NCI-H524 treated with DMSO at 0.1 percent for 48 hours (cell line): ENCODE measurements around the gene SMIM33.
"Not testable (repeated sequence)": the region's sequence is repeated elsewhere in the genome, so short reads cannot be mapped to it uniquely, and the experiment has no call there.

ENCODE experiments used
- DNase-seq: peaks from one replicate; lab custom pipeline; 2025; lab: John Stamatoyannopoulos, UW

Gene SMIM33

DNA sequence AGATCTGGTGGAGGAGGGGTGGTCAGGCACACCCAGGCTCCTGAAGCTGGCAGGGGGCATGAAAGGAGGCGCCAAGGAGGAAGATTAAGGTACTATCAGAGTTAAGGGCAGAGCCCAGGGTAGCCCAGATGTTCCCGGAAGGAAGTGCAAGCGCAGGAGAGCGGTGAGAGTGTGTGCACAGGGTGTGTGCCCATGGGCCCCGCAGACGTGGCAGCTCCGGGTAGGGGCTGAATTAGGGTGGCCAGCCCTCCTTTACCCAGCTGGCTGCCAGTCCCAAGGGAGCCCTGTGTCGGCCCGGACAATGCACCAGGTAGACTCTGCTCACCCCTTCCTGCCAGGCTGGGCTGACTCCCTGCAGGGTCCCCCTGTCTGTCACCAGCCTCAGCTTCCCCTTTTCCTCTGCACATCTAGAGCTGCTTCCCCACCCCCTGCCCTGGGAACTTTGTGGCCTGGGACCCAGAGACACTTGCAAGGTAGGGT, at the start of gene SMIM33:
Gene SMIM33 (plus strand): TSS at position 184 of the 480 bp plus-strand sequence. CDS start 118 bp downstream, at position 302.
- no peak for DNase-seq

DNA sequence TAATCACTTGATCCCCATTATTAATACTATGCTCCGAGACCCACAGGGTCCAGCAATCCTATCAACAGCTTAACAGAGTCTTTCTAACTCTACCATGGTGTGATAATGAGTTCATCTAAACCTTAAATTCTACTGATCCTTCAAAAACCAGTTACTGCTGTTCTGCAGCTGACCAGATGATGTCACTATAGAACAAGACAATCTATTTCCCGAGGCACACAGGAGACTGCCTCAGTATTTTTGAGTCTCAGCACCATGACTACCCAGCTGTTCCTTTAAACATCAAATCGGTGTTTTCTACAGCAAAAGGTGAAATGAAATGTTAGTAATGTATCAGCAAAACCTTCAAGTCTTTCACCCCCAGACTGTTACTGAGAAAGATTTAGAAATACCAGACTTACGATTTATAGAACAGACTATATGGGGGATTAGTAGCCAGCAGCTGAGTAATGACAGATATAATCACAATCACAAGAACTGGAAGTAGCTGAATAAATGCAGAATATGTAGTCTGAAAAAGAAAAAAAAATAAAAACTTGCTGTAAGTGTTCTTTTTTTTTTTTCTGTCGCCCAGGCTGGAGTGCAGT, 48.4 kb upstream of the SMIM33 start:
- DNase-seq, result peak; percentile 7

DNA sequence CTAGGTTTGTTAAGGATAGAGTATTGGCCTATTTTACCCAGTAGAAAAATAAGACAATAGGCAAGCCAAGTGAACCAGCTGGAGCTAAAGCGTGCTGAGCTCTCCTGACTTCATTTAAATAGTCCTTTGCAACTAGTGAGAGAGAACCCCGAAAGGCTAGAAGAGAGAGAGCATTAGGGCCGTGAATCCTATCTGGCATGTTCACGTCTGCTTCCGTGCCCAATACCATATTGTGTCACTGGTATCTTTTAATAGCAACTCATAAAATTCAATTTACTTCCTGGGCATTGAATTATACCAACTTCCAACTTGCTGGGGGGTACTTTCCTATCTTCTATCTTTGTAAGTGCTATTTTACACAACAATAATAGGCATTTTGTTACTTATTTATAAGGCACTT, 45.3 kb upstream of the SMIM33 start:
- DNase-seq, result no peak

DNA sequence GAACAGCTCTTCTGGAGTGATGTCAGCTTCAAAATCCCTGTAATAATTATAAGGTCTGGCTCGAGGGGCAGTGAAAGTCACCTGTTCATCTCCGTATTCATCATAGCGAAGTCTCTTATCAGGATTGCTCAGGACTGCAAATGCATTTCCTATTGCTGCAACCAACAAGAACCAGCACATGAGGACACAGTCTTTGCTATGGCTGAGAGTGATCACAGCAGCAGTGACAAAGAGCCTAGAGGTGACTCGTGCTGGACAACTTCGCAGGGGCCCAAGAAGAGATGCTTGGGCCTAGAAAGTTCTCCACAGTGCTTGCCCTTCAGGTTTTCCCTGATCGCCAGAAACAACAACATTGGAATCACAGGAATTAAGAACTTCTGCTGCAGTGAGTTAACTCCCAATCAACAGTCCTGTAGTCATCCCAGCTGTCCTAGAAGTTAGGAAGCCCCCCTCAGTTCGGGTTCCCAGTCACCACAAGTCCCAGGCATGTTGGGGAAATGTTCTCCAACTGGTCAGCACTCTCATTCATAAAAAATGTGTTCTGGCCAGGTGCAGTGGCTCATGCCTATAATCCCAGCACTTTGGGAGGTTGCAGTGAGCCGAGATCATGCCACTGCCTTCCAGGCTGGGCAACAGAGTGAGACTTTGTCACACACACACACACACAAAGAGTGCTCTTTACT, 44.5 kb upstream of the SMIM33 start:
- no peak for DNase-seq

DNA sequence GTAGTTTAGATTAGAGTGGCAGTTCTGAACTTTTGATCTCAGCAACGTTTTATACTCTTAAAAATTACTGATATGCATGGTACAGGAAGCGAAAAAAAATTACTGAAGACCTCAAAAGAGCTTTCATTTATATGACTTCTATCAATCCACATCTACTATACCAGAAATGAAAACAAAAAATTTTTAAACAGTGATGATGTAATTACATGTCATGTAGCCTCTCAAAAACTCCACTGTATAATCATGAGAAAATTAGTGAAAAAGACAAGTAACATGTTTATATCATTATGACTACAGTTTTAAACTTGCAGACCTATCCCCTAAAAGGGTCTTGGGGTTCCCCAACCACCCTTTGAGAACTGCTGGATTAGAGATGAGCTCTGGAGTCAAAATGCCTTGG, 40.8 kb upstream of the SMIM33 start:
- no peak for DNase-seq

DNA sequence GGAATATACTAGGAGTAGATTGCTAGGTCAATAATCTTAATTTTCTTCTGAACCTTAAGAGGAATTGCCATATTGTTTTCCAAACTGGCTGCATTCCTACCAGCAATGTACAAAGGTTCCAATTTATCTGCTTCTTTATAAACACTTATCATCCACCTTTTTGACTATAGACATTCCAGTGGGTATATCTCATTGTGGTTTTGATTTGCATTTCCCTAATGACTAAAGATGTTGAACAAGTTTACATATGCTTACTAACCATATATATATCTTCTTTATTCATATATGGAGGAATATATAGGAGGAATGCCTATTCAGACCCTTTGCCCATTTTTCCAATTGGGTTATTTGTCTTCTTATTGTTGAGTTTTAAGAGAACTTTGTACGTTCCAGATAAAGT, 39.1 kb upstream of the SMIM33 start:
- DNase-seq, result no peak

DNA sequence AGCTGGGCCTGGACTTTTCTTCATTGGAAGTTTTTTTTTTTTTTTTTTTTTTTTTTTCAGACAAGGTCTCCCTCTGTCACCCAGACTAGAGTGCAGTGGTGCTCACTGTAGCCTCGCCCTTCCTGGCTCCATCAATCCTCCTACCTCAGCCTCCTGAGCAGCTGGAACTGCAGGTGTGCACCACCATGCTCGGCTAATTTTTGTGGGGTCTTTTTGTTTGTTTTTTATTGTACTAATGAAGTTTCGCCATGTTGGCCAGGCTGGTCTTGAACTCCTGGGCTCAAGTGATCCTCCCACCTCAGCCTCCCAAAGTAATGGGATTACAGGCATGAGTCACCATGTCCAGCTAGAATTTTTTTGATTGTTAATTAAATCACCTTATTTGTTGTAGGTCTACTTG, 35.1 kb upstream of the SMIM33 start:
- DNase-seq, result no peak

DNA sequence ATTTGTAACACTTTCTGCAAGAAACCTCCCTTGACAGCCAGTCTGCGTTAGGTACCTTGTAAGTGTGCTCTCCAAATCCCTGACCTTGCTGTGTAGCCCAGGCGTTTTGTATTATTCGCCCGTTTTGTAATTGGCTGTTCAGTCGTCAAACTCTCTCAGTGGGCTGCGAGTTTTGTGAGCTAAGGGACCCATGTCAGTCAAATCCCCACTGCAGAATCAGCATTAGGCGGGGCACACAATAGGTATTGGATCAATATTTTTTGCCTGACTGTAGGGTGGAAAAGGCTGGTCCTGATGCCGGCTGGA, 32.1 kb upstream of the SMIM33 start:
- no peak for DNase-seq

DNA sequence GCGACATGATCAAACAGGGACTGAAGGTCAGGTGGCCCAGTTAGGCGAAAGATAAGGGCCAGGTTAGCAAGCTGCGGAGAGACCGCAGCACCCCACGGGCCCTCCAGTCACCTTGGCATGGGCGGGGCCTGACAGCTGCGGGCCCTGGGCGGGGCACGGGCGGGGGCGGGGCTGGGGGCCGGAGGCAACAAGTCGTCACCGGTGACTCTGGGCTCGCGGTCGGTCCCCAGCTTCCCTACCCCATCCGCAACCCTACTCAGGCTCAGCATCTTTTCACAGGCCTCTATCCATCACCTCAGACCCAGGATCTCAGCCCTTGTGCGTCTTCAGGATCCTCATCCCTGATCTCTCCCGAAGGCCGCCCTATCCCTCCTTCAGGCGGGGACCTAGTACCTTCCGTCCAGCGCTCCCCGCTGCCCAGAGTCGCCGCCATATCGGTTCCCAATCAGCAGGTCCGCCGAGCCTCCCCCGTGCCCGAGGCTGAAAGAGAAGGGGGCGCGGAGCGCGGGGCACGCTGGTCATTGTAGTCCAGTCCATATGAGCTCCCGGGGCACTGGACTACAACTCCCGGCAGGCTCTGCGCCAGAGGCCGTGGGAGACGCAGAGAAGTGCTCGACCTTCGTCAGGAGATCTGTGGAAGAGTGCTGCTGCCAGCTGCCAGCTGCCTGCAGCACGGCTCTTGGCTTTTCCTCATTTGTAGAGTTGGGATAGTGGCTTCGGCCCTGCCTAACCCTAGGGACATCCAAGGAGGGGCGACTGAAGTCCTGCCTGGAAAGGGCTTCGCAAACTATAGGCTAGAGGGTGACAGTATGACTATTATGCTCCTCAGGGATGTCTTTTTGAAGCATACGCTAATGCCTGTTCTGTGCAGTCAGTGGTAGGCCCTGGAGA, 31.5 kb upstream of the SMIM33 start, which contains the start of gene DNAJC18:
Gene DNAJC18 (minus strand): TSS at position 513 of the 891 bp plus-strand sequence. CDS start 80 bp downstream, at position 433.
- peak; percentile 87 for DNase-seq

DNA sequence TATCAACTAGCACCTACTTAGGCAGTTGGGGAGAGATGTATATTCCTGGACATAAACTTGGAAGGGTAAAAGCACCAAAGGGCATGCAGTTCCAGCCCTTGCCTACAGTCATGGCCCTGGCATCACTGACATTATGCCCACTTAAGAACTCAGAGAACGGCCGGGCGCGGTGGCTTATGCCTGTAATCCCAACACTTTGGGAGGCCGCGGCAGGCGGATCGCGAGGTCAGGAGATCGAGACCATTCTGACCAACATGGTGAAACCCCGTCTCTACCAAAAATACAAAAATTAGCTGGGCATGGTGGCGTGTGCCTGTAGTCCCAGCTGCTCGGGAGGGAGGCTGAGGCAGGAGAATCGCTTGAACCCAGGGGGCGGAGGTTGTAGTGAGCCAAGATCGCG, 30.4 kb upstream of the SMIM33 start:
- DNase-seq, result not testable (repeated sequence)

DNA sequence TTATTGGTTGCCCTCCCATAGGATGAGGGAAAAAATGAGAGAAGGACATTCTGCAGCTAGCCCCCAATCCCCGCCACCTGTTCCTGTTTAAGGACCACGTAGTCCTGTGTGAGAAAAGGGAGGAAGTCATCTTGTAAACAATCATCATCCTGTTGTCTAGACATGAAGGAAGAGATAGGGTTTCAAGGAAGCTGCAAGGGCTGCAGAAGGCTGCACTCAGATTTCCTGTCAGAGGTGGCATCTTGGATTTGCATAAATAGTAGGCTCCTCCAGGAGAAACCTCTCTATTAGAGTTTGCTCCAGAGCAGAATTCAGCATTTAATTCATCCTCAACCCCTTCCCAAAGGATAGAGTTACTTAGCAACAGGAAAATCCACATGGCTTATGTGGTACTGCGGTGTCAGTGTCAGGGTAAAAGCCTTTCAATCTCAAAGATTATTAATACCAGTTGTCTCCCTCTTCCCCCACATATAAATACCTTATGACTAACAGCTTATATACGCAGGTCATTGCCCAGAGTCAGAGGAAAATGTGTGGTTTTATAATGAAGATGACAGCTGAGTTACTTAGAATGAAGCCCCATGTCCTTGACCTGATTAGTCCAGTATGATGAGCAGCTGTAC, 26.9 kb upstream of the SMIM33 start:
- peak; percentile 32 for DNase-seq

DNA sequence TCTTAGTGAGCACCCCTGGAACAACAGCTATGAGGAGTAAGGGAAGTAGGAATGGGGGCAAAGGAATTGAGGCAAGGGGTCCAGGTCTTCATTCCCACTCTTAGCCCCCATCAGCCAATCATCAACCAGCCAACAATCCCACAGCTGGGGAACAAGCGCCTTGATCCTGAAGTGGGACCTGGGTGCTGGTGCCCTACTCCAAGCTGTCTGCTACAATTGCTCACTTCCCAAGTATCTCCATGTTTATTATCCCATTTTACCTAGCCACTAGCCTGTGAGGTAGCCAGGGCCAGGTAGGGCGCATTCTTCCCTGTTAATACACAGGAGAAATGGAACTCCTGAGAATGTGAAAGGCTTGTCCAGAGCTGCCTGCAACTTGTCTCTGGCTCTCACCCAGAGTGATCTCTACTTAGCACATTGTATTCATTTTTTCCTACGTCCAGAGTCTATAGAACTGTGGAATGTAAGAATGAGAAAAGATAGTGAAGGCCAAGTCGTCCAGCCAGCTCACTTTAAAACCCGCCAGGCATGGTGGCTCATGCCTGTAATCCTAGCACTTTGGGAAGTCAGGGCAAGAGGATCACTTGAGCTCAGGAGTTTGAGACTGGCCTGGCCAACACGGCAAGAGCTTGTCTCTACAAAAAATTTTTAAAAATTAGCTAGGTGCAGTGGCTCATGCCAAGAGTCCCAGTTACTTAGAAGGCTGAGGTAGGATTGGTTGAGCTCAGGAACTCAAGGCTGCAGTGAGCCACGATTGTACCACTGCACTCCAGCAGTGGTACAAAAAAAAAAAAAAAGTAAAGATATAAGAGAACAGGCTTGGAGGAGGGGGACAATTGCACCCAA, 25.3 kb upstream of the SMIM33 start:
- no peak for DNase-seq

DNA sequence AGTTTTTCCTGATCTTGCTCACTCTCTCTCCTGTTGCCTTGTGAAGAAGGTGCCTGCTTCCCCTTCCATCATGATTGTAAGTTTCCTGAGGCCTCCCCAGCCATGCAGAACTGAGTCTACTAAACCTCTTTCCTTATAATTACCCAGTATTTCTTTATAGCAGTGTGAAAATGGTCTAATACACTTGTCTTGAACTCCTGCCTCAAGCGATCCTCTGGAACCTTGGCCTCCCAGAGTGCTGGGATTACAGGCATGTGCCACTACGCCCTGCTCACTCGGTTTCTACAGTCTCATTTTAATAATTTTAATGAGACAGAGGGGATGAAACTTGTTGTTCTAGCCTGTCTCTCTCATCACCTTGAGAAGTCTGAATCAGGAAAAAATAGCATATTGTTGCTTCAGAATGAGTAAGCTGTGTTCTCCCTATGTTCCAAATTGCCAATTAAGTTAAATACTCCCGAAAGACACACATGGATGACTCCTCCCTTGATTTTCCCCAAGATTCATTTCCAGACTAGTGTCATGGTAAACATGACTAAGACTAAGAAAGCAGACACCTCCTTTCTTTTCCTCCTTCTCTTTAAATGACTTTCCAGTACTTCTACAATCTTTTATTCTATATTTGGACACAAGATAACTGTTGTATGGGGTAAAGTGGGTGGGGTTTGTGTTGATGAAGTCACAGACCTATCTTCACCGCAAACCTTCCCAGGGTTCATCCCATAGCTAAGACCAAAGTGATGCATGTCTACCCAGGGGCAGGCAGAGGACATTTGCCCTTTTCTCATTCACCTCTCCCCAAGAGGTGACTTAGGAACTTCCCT, 23.6 kb upstream of the SMIM33 start:
- DNase-seq, result no peak

DNA sequence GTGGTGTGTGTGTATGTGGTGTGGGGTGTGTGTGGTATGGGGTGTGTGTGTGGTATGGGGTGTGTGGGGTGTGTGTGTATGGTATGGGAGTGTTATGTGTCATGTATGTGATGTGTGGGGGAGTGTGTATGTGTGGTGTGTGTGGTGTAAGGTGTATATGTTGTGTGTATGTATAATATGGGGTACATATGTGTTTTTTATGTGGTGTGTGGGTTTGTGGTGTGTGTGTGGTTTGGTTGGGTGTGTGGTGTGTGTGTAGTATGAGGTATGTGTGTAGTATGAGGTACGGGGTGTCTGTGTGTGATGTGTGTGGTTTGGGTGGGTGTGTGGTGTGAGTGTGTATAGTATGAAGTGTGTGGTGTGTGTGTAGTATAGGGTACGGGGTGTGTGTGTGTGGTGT, 19.6 kb upstream of the SMIM33 start:
- DNase-seq, result no peak

DNA sequence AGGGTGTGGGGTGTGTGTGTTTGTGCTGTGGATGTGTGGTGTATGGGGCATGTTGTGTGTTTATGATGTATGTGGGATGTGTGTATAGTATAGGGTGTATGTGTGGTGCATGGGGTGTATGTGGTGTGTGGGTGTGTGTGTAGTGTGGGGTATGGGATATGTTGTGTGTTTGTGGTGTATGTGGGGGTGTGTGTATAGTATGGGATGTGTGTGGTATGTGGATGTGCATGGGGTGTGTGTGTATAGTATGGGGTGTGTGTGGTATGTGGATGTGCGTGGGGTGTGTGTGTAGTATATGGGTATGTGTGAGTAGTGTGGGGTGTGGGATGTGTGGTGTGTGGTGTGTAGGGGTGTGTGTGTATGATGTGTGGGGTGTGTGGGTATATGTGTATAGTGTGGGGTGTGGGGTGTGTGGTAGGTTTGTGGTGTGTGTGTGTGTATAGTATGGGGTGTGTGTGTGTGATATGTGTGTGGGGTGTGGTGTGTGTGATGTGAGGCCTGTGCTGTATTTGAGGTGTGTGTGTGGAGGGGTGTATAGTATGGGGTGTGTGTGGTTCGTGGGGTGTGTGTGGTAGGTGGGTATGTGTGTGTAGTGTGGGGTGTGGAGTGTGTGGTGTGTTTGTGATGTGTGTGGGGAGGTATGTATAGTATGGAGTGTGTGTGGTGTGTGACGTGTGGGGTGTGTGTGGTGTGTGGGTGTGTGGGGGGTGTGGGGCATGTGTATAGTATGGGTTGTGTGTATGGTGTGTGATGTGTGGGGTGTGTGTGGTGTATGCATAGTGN, 18.7 kb upstream of the SMIM33 start:
- no peak for DNase-seq

DNA sequence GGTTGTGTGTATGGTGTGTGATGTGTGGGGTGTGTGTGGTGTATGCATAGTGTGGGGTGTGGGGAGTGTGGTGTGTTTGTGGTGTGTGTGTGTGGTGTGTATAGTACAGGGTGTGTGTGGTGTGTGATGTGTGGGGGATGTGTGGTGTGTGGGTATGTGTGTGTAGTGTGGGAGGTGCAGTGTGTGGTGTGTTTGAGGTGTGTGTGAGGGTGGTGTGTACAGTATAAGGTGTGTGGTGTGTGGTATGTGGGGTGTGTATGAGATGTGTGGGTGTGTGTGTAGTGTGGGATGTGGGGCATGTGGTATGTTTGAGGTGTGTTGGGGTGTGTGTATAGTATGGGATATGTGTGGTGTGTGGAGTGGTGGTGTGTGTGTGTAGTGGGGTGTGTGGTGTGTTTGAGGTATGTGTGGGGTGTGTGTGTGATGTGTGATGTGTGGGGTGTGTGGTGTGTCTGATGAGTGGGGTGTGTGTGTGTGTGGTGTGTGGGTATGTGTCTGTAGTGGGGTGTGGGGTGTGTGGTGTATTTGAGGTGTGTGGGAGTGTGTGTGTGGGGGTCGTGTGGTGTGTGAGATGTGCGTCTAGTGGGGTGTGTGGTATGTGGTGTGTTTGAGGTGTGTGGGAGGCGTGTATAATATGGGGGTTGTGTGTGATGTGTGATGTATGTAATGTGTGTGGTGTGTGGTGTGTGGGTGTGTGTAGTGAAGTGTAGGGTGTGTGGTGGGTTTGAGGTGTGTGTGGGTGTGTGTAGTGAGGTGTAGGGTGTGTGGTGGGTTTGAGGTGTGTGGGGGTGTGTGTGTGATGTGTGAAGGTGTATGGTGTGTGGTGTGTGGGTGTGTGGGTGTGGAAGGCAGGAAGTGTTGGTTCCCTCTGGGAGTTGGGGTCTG, 16.9 kb upstream of the SMIM33 start:
- no peak for DNase-seq

DNA sequence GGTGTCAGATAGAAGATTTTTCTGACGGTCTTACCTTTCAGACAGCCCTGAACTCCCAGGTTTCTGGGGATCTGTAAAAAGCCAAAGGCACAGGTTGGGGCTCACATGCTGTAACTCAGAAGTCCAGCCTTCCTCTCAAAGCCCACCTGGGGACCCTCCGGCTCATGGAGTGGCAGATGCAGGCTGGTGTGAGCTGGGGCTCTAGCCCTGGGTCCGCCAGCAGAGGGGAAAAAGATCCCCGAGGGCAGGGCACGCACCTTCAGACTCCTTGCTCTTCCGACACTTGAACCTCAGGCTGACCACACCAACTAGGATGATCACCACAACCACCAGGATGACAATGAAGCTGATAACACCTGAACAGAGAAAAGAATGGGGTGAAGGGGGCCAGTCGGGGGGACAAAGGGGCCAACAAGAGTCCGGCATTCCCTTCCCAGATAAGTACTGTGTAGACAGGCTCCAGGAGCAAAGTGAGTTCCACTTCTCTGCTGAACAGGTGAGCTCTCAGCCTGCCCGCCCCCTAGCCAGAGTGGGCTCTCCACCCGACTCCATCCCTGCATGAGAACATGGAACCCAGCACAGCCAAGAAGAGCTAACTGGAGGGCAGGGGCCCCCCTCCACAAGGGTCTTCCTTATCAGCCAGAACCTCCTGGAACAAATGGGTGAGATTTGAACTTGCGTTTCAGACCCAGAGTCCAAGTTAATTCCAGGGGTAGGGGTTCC, 16.1 kb upstream of the SMIM33 start:
- no peak for DNase-seq

DNA sequence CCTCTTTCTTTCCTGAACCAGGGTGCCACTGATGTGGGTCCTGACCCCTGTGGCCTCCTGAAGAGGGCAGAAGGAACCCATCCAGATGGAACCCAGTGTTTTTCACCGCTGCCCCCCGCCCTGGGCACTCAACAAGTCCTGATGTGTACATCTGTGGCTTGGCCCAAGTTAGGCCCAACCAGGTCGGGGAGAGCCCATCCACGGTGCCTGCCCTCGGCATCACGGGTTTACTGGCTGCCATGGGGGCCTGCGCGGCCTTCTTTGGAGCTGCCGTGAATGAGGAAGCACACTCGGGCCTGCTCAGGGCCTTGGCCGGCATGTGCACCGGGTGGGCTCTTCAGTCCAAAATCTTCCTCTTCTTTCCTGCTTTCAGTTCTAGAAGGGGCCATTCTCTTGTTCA, 14.0 kb upstream of the SMIM33 start:
- no peak for DNase-seq
